ENCODE results near the gene ART3. TPM values are rescaled to one million over a fixed set of nuclear protein-coding genes. Genes with fewer than 3 reads are reported as not detected.

Gene ART3
- total RNA-seq, 1 experiment from 2014 or later = 0.59 TPM

DNA sequence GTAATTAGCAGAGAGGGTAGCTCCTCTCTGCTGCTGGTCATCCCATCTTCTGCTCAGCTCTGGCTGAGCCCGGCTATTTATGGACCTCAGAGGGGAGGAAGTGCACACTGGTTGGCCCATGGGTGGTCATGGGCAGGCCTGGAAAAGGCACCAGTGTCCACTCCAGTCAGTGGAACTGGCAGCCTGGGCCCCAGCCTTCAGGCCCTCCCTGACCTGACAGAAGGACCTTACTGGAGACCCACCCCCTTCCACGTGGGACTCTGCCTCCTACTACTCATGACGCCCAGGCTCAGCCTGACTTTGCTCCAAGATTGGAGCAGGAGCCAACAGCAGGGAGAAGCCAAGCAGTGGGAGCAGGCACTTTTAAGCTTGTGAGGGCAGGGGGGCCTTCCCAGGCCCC lies 8.0 kb upstream of the ART3 start (continued):
- TF ChIP-seq, protein P1, sequence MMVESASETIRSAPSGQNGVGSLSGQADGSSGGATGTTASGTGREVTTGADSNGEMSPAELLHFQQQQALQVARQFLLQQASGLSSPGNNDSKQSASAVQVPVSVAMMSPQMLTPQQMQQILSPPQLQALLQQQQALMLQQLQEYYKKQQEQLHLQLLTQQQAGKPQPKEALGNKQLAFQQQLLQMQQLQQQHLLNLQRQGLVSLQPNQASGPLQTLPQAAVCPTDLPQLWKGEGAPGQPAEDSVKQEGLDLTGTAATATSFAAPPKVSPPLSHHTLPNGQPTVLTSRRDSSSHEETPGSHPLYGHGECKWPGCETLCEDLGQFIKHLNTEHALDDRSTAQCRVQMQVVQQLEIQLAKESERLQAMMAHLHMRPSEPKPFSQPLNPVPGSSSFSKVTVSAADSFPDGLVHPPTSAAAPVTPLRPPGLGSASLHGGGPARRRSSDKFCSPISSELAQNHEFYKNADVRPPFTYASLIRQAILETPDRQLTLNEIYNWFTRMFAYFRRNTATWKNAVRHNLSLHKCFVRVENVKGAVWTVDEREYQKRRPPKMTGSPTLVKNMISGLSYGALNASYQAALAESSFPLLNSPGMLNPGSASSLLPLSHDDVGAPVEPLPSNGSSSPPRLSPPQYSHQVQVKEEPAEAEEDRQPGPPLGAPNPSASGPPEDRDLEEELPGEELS (CRISPR knock-in tag; IDR thresholded peaks at IDR 0.05) = no peak
- TF ChIP-seq GTF2I (CRISPR knock-in tag; conservative IDR thresholded peaks at IDR 0.05) (no peak), ZNF317 (CRISPR knock-in tag; IDR thresholded peaks at IDR 0.05; ENCODE audit: borderline replicate concordance, low read depth) (no peak), ZBTB43 (CRISPR knock-in tag; IDR thresholded peaks at IDR 0.05) (no peak)
- TF ChIP-seq, protein P2, sequence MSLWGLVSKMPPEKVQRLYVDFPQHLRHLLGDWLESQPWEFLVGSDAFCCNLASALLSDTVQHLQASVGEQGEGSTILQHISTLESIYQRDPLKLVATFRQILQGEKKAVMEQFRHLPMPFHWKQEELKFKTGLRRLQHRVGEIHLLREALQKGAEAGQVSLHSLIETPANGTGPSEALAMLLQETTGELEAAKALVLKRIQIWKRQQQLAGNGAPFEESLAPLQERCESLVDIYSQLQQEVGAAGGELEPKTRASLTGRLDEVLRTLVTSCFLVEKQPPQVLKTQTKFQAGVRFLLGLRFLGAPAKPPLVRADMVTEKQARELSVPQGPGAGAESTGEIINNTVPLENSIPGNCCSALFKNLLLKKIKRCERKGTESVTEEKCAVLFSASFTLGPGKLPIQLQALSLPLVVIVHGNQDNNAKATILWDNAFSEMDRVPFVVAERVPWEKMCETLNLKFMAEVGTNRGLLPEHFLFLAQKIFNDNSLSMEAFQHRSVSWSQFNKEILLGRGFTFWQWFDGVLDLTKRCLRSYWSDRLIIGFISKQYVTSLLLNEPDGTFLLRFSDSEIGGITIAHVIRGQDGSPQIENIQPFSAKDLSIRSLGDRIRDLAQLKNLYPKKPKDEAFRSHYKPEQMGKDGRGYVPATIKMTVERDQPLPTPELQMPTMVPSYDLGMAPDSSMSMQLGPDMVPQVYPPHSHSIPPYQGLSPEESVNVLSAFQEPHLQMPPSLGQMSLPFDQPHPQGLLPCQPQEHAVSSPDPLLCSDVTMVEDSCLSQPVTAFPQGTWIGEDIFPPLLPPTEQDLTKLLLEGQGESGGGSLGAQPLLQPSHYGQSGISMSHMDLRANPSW (CRISPR knock-in tag; conservative IDR thresholded peaks at IDR 0.05; ENCODE audit: low read depth) = no peak

DNA sequence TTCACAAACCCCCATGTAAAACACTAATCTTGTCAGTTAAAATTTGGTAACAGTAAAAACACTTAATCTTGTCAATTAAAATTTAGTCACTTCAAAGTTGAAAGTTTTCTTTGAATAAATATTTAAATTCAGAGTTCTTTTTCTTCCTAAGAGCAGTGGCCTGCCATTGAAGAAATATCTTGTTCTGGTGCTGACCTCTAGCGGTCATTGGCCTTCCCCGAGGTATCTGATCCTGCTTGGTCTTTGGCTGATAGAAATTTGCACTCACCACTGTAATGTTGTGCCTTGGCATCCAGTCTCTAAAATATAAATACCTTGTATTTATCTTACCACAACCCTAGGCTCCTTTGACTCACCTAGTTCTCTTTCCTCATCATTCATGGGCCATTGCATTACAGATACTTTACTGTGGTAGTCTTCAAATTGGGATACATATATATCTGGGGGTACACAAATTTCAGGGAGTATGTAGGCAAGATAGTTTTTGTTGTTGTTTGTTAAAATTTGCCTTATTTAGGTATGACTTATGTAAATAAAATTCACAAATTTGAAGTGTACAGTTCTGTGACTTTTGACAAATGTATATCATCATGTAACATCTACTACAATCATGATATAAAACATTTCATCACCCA lies 6.7 kb upstream of the ART3 start:
- ATAC-seq (peak; percentile 90), DNase-seq (ENCODE audit: low spot score) (peak; percentile 76)
- POLR2A ChIA-PET = no interaction called here
- Mint-ChIP-seq H3K27ac (no peak overlapping the region), H3K4me1 (no peaks in the 10 kb centered on the region; the same call in 1 of the 2 replicates), H3K4me3 (no peak overlapping the region), H3K27me3 (ENCODE audit: low read depth) (no peaks in the 10 kb centered on the region), H3K9me3 (no peaks in the 10 kb centered on the region), H3K36me3 (no peaks in the 10 kb centered on the region)
- peak; percentile 66 for TF ChIP-seq CTCF (IDR thresholded peaks at IDR 0.05)
- TF ChIP-seq, protein P3, sequence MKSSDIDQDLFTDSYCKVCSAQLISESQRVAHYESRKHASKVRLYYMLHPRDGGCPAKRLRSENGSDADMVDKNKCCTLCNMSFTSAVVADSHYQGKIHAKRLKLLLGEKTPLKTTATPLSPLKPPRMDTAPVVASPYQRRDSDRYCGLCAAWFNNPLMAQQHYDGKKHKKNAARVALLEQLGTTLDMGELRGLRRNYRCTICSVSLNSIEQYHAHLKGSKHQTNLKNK (CRISPR knock-in tag; IDR thresholded peaks at IDR 0.05) = no peak
- CTCF ChIA-PET = interaction anchor here (1.5 kb wide), 1 partner anchor 72 kb away, joined by 5 read pairs; no protein-coding TSS in a partner anchor

- peak; percentile 87 for ATAC-seq
- no peaks in the 10 kb centered on the region for H3K27me3 Mint-ChIP-seq (ENCODE audit: low read depth)
- no peak for DNase-seq (ENCODE audit: low spot score)
- POLR2A ChIA-PET = no interaction called here
- CTCF ChIA-PET = no interaction called here
- no peaks in the 10 kb centered on the region for H3K9me3 Mint-ChIP-seq
- H3K36me3 Mint-ChIP-seq = no peaks in the 10 kb centered on the region
- no peak overlapping the region for H3K27ac Mint-ChIP-seq
- H3K4me3 Mint-ChIP-seq = no peak overlapping the region
- no peak for TF ChIP-seq SOX15 (CRISPR knock-in tag; IDR thresholded peaks at IDR 0.05)
- TF ChIP-seq CREB1 (CRISPR knock-in tag; IDR thresholded peaks at IDR 0.05) = no peak
- TF ChIP-seq ATF3 (CRISPR knock-in tag; conservative IDR thresholded peaks at IDR 0.05) = no peak
- TF ChIP-seq MXD4 (CRISPR knock-in tag; IDR thresholded peaks at IDR 0.05; ENCODE audit: borderline replicate concordance) = no peak
- no peak for TF ChIP-seq ZNF219 (CRISPR knock-in tag; IDR thresholded peaks at IDR 0.05; ENCODE audit: borderline replicate concordance)
- TF ChIP-seq ZSCAN18 (CRISPR knock-in tag; IDR thresholded peaks at IDR 0.05) = no peak
- no peak for TF ChIP-seq AR (CRISPR knock-in tag; IDR thresholded peaks at IDR 0.05)
- H3K4me1 Mint-ChIP-seq = peaks cover 12% of the 10 kb centered on the region
Observed at GRCh38 chr4:76072760-76073159, 1.7 kb upstream of the ART3 start.
